K562 (cell line): ENCODE measurements around the gene MRPS15. TPM values are rescaled to one million over a fixed set of nuclear protein-coding genes. Genes with fewer than 3 reads are reported as not detected.

Source experiments
- ELK3 ChIP-seq: fragments of 450-650 bp; formaldehyde crosslinking; IDR thresholded peaks from 2 replicates; pipeline ENCODE4 v1.4.0; 2020; ENCODE audit warnings: mild to moderate bottlenecking
- HDAC1 ChIP-seq, 2 experiments: fragments of 450-650 bp; IDR thresholded peaks; 2 replicates each; pipeline ENCODE4 v1.6.1; 2016 to 2017; ENCODE audit warnings: inconsistent platforms in 1 of 2, mild to moderate bottlenecking in 1 of 2, moderate library complexity in 1 of 2
- HIVEP1 ChIP-seq: fragments of 250-450 bp; sonication (Bioruptor Pico); IDR thresholded peaks from 2 replicates; pipeline ENCODE4 v1.4.0; 2020; ENCODE audit warnings: mild to moderate bottlenecking
- MCM3 ChIP-seq: fragments of 450-650 bp; IDR thresholded peaks from 2 replicates; pipeline ENCODE4 v1.6.1; 2016
- NFRKB ChIP-seq: fragments of 450-650 bp; IDR thresholded peaks from 2 replicates; pipeline ENCODE4 v1.6.1; 2016; ENCODE audit warnings: low read depth
- RBM15 ChIP-seq: fragments of 200-400 bp; formaldehyde crosslinking; IDR thresholded peaks from 2 replicates; pipeline ENCODE4 v1.6.1; 2018; ENCODE audit warnings: mild to moderate bottlenecking, low read length, moderate library complexity; ENCODE audit not compliant: insufficient read depth
- ZNF324 ChIP-seq: fragments of 250-450 bp; sonication (Bioruptor Pico); IDR thresholded peaks from 2 replicates; pipeline ENCODE4 v1.4.0; 2020; ENCODE audit warnings: mild to moderate bottlenecking
- ZNF644 ChIP-seq: fragments of 200-800 bp; sonication (Bioruptor generic); IDR thresholded peaks from 2 replicates; pipeline ENCODE4 v1.6.1; 2016; ENCODE audit warnings: low read depth, missing genetic modification characterization, missing compliant biosample characterization
- polyA plus RNA-seq, 8 experiments: library from polyadenylated mRNA; depleted of rRNA in 4 of 8; stranded (reverse) in 5 of 8; unstranded in 3 of 8; fragments of >200 nt; fragmentation: Nextera tagmentation in 2 of 8; fragmentation: Illumina TruSeq in 1 of 8; extraction: Ambion mirVana in 2 of 8; extraction: Trizol in 1 of 8; gene quantifications; 2 replicates each; pipeline versions ENCODE4 v1.2.1 to v1.2.3, GENCODE V29; 2011 to 2014; ENCODE audit warnings: inconsistent platforms in 1 of 8, missing spikeins in 1 of 8
- total RNA-seq, 7 experiments: library from RNA; depleted of rRNA in 6 of 7; stranded (reverse); fragments of >200 nt in 6 of 7; fragmentation: Illumina TruSeq in 2 of 7; extraction: Trizol in 2 of 7; gene quantifications; 2 replicates each; pipeline versions ENCODE4 v1.2.1 to v1.2.3, GENCODE V29; 2011 to 2021; ENCODE audit warnings: low replicate concordance in 1 of 7
- TF ChIP-seq, protein P1 (sequence below): sonication (generic); formaldehyde crosslinking; IDR thresholded peaks from 2 replicates; pipeline ENCODE4 v1.8.0; 2022; ENCODE audit warnings: missing genetic modification reagents, mild to moderate bottlenecking, moderate library complexity, borderline replicate concordance
- TF ChIP-seq, protein P2 (sequence below), 2 experiments: fragments of 450-650 bp; IDR thresholded peaks; 2 replicates each; pipeline ENCODE4 v1.6.1; 2018; ENCODE audit warnings: mild to moderate bottlenecking in 2 of 2, low read depth in 1 of 2; ENCODE audit not compliant: partially characterized antibody in 2 of 2
- TF ChIP-seq, protein P3 (sequence below): fragments of 450-650 bp; formaldehyde crosslinking; IDR thresholded peaks from 2 replicates; pipeline ENCODE4 v1.4.0; 2020; ENCODE audit warnings: mild to moderate bottlenecking, moderate library complexity
- TF ChIP-seq, protein P4 (sequence below): fragments of 450-650 bp; IDR thresholded peaks from 2 replicates; pipeline ENCODE4 v1.7.1; 2018; ENCODE audit warnings: mild to moderate bottlenecking, low read depth; ENCODE audit not compliant: partially characterized antibody
- TF ChIP-seq, protein P5 (sequence below): fragments of 250-450 bp; sonication (Bioruptor Pico); IDR thresholded peaks from 2 replicates; pipeline ENCODE4 v1.4.0; 2020; ENCODE audit warnings: borderline replicate concordance

MRPS15 gene
- total and polyA plus RNA-seq, 9 of the 15 experiments (the other 6 are each of a cell fraction or from before 2014, with no cell fraction given) = 62.9 to 286 (median 149) TPM

DNA sequence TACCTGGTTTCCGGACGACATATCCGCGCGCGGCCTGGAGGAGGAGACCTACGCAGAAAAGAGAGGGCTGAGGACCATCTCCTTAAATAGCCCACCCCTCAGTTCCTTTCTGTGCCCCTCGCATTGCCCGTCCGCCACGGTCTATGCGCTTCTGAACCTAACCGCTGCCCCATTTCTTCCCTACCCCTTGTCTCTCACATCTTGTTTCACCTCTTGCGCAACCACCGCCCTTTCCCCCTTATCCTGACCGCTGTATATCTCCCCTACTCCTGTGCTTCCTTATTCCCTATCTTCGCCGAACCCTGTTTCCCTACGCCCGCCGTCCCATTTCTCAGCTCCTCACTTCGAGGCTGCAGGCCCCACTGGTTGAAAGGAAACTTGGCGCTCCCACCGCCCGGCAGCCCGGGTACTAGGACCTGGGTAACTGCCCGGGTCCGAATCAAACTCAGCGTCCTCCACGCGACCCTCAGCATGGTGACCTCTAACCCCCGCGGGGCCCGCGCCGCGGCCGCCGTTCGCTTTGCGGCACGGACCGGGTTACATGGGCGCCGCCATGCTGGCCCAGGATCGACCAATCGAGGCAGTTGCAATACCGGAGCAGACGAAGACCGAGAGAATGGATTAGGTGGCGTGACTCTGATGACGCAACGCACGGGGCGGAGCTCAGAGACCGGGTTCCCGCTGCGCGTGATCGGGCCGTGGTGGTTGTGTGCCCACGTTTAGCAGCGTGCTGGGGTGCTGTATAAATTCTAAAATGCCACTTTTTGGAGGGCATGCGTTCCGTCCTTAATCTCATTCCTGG lies at the start of gene MRPS15 (continued):
- TF ChIP-seq, protein P1, sequence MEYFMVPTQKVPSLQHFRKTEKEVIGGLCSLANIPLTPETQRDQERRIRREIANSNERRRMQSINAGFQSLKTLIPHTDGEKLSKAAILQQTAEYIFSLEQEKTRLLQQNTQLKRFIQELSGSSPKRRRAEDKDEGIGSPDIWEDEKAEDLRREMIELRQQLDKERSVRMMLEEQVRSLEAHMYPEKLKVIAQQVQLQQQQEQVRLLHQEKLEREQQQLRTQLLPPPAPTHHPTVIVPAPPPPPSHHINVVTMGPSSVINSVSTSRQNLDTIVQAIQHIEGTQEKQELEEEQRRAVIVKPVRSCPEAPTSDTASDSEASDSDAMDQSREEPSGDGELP (CRISPR knock-in tag) = peak; percentile 92
- TF ChIP-seq HIVEP1 = no peak
- TF ChIP-seq HDAC1 (IDR thresholded peaks at IDR 0.05) = peak; percentile 91 to 99; a peak in 3 of 4 replicates
- TF ChIP-seq, protein P2, sequence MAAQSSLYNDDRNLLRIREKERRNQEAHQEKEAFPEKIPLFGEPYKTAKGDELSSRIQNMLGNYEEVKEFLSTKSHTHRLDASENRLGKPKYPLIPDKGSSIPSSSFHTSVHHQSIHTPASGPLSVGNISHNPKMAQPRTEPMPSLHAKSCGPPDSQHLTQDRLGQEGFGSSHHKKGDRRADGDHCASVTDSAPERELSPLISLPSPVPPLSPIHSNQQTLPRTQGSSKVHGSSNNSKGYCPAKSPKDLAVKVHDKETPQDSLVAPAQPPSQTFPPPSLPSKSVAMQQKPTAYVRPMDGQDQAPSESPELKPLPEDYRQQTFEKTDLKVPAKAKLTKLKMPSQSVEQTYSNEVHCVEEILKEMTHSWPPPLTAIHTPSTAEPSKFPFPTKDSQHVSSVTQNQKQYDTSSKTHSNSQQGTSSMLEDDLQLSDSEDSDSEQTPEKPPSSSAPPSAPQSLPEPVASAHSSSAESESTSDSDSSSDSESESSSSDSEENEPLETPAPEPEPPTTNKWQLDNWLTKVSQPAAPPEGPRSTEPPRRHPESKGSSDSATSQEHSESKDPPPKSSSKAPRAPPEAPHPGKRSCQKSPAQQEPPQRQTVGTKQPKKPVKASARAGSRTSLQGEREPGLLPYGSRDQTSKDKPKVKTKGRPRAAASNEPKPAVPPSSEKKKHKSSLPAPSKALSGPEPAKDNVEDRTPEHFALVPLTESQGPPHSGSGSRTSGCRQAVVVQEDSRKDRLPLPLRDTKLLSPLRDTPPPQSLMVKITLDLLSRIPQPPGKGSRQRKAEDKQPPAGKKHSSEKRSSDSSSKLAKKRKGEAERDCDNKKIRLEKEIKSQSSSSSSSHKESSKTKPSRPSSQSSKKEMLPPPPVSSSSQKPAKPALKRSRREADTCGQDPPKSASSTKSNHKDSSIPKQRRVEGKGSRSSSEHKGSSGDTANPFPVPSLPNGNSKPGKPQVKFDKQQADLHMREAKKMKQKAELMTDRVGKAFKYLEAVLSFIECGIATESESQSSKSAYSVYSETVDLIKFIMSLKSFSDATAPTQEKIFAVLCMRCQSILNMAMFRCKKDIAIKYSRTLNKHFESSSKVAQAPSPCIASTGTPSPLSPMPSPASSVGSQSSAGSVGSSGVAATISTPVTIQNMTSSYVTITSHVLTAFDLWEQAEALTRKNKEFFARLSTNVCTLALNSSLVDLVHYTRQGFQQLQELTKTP (IDR thresholded peaks at IDR 0.05; ENCODE audit: low read depth in 1 of 2, partially characterized antibody in 2 of 2) = peak; percentile 53 to 91
- TF ChIP-seq, protein P3, sequence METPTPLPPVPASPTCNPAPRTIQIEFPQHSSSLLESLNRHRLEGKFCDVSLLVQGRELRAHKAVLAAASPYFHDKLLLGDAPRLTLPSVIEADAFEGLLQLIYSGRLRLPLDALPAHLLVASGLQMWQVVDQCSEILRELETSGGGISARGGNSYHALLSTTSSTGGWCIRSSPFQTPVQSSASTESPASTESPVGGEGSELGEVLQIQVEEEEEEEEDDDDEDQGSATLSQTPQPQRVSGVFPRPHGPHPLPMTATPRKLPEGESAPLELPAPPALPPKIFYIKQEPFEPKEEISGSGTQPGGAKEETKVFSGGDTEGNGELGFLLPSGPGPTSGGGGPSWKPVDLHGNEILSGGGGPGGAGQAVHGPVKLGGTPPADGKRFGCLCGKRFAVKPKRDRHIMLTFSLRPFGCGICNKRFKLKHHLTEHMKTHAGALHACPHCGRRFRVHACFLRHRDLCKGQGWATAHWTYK (CRISPR knock-in tag) = peak; percentile 97
- TF ChIP-seq, protein P4, sequence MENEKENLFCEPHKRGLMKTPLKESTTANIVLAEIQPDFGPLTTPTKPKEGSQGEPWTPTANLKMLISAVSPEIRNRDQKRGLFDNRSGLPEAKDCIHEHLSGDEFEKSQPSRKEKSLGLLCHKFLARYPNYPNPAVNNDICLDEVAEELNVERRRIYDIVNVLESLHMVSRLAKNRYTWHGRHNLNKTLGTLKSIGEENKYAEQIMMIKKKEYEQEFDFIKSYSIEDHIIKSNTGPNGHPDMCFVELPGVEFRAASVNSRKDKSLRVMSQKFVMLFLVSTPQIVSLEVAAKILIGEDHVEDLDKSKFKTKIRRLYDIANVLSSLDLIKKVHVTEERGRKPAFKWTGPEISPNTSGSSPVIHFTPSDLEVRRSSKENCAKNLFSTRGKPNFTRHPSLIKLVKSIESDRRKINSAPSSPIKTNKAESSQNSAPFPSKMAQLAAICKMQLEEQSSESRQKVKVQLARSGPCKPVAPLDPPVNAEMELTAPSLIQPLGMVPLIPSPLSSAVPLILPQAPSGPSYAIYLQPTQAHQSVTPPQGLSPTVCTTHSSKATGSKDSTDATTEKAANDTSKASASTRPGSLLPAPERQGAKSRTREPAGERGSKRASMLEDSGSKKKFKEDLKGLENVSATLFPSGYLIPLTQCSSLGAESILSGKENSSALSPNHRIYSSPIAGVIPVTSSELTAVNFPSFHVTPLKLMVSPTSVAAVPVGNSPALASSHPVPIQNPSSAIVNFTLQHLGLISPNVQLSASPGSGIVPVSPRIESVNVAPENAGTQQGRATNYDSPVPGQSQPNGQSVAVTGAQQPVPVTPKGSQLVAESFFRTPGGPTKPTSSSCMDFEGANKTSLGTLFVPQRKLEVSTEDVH = peak; percentile 69
- peak; percentile 76; the same call in 1 of the 2 replicates for TF ChIP-seq ZNF644 (tag)
- TF ChIP-seq, protein P5, sequence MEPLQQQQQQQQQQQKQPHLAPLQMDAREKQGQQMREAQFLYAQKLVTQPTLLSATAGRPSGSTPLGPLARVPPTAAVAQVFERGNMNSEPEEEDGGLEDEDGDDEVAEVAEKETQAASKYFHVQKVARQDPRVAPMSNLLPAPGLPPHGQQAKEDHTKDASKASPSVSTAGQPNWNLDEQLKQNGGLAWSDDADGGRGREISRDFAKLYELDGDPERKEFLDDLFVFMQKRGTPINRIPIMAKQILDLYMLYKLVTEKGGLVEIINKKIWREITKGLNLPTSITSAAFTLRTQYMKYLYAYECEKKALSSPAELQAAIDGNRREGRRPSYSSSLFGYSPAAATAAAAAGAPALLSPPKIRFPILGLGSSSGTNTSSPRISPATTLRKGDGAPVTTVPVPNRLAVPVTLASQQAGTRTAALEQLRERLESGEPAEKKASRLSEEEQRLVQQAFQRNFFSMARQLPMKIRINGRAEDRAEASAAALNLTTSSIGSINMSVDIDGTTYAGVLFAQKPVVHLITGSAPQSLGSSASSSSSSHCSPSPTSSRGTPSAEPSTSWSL (CRISPR knock-in tag) = no peak
- TF ChIP-seq NFRKB = no peak; the same call in none of the 2 replicates
- no peak for TF ChIP-seq RBM15
- TF ChIP-seq ELK3 = no peak
- TF ChIP-seq ZNF324 (CRISPR knock-in tag) = no peak; the same call in 1 of the 2 replicates
- no peak for TF ChIP-seq MCM3
